K562 (cell line): ENCODE results near the gene SLC22A23.

Source experiments
- CBX3 ChIP-seq, 2 experiments: IDR thresholded peaks; 1 replicate in 1 of 2; 2 replicates in 1 of 2; pipeline ENCODE4 v1.6.1; 2012; ENCODE audit warnings: inconsistent platforms in 2 of 2, low read length in 2 of 2, borderline replicate concordance in 1 of 2, control low read depth in 1 of 2
- CTCF ChIP-seq, 3 experiments: IDR thresholded peaks in 2 of 3; conservative IDR thresholded peaks in 1 of 3; 2 replicates each; pipeline ENCODE4 v1.5.1; 2011 to 2012; ENCODE audit warnings: low read length in 3 of 3, mild to moderate bottlenecking in 3 of 3, control low read depth in 2 of 3, improper control_type of control experiment in 1 of 3, inconsistent platforms in 1 of 3, low read depth in 1 of 3, mixed read lengths in 1 of 3, moderate library complexity in 1 of 3; ENCODE audit not compliant: insufficient read depth in 2 of 3
- POLR2A ChIP-seq: fragments of 450-650 bp; conservative IDR thresholded peaks from 2 replicates; pipeline ENCODE4 v1.6.1; 2016
- POLR2AphosphoS5 ChIP-seq: IDR thresholded peaks from 2 replicates; pipeline ENCODE4 v1.6.1; 2011; ENCODE audit warnings: mild to moderate bottlenecking, low read depth, low read length, moderate library complexity; ENCODE audit not compliant: control insufficient read depth, insufficient read depth
- TF ChIP-seq, protein P1 (sequence below): sonication (generic); formaldehyde crosslinking; IDR thresholded peaks from 2 replicates; pipeline ENCODE4 v1.8.1; 2022; ENCODE audit warnings: missing genetic modification reagents

DNA sequence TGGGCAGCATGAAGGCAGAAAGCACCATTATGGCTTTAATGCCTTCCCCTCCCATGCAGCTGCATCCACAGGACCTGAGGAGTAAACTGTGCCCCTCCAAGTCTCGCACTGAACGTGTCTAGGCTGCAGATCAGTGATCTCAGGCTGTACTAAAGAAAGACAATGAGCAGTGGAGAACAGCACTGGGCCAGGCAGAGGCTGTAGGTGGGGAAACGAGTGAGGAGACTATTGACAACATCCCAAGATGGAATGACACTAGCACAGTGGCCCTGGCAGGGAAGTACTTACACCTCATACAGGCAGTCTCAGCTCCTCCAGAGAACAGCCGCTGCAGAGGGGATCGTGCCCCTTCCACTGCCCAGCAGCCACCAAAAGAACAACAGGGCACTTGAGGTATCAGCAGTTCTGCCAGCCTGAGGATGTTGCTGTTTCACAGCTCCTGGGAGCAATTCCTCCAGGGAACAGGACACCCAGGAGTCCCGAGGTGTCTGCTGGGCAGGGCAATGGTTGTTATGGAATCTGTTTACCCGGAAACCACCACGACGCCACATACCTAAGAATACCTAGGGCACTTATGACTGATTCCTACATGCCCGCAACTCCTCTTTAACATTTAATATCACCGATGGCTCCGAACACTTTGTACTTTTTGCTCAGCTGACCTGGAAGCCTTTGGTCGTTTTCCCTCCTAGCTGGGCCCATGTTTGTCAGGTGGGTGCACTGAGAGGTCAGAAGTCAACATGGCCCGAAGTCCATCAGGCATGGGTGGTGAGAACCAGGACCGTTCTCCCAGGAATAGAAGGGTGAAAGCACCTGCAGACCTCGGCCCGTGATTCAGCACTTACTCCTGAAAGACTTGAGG is 79.1 kb downstream of the SLC22A23 start:
- TF ChIP-seq CTCF (IDR thresholded peaks at IDR 0.05 in 2 of 3, conservative IDR thresholded peaks at IDR 0.05 in 1 of 3; ENCODE audit: insufficient read depth in 2 of 3, low read depth in 1 of 3, low read length in 3 of 3) (no peak), POLR2AphosphoS5 (no peak), CBX3 (IDR thresholded peaks at IDR 0.05; ENCODE audit: borderline replicate concordance in 1 of 2, low read length in 2 of 2) (no peak), POLR2A (no peak)
- TF ChIP-seq, protein P1, sequence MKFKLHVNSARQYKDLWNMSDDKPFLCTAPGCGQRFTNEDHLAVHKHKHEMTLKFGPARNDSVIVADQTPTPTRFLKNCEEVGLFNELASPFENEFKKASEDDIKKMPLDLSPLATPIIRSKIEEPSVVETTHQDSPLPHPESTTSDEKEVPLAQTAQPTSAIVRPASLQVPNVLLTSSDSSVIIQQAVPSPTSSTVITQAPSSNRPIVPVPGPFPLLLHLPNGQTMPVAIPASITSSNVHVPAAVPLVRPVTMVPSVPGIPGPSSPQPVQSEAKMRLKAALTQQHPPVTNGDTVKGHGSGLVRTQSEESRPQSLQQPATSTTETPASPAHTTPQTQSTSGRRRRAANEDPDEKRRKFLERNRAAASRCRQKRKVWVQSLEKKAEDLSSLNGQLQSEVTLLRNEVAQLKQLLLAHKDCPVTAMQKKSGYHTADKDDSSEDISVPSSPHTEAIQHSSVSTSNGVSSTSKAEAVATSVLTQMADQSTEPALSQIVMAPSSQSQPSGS (CRISPR knock-in tag): no peak
